Spleen (tissue), 11 donors: ENCODE measurements around the gene POU6F2. TPM values are rescaled to one million over a fixed set of nuclear protein-coding genes. Genes with fewer than 3 reads are reported as not detected.

ENCODE experiments used
- DNase-seq: peaks from one replicate; pipeline ENCODE4 v3.0.0-alpha.2; 2020
- H3K27ac ChIP-seq, 8 donors: fragments of 200-600 bp; sonication (generic) in 7 of 8; 1 replicate in 4 of 8; 2 replicates in 4 of 8; pipeline versions ENCODE4 v1.5.0 to v1.8.0; 2016 to 2021; ENCODE audit warnings: inconsistent platforms in 4 of 8, mild to moderate bottlenecking in 4 of 8, moderate library complexity in 1 of 8
- H3K27me3 ChIP-seq, 7 donors: fragments of 200-600 bp; sonication (generic) in 6 of 7; replicated peaks in 1 of 7; 1 replicate in 4 of 7; 2 replicates in 3 of 7; pipeline versions ENCODE4 v1.5.0 to v1.8.0; 2016 to 2021; ENCODE audit warnings: inconsistent platforms in 3 of 7, mild to moderate bottlenecking in 1 of 7
- H3K36me3 ChIP-seq, 6 donors: fragments of 200-600 bp; sonication (generic) in 5 of 6; 1 replicate in 4 of 6; 2 replicates in 2 of 6; pipeline versions ENCODE4 v1.5.0 to v1.8.0; 2016 to 2021; ENCODE audit warnings: inconsistent platforms in 2 of 6
- H3K4me1 ChIP-seq, 6 donors: fragments of 200-600 bp; sonication (generic) in 5 of 6; 1 replicate in 3 of 6; 2 replicates in 3 of 6; pipeline versions ENCODE4 v1.5.0 to v1.8.0; 2016 to 2021; ENCODE audit warnings: inconsistent platforms in 3 of 6
- H3K4me3 ChIP-seq, 8 donors: fragments of 200-600 bp; sonication (generic) in 7 of 8; 1 replicate in 4 of 8; 2 replicates in 4 of 8; pipeline versions ENCODE4 v1.5.0 to v1.8.0; 2016 to 2021; ENCODE audit warnings: inconsistent platforms in 4 of 8, mild to moderate bottlenecking in 4 of 8, moderate library complexity in 2 of 8
- H3K9me3 ChIP-seq, 8 donors: fragments of 200-600 bp; sonication (generic) in 7 of 8; 1 replicate in 4 of 8; 2 replicates in 4 of 8; pipeline versions ENCODE4 v1.5.0 to v1.8.0; 2016 to 2021; ENCODE audit warnings: inconsistent platforms in 4 of 8
- CTCF ChIP-seq, 11 experiments: fragments of 200-600 bp in 7 of 11; fragments of 450-650 bp in 4 of 11; sonication (generic) in 4 of 11; IDR thresholded peaks in 8 of 11; conservative IDR thresholded peaks in 3 of 11; 1 replicate in 7 of 11; 2 replicates in 4 of 11; pipeline versions ENCODE4 v1.4.0 to v1.8.0; 2016 to 2021; ENCODE audit warnings: antibody characterized with exemption in 11 of 11, inconsistent platforms in 4 of 11, mild to moderate bottlenecking in 1 of 11
- POLR2A ChIP-seq, 3 donors: fragments of 450-650 bp; IDR thresholded peaks; one replicate each; pipeline ENCODE4 v1.5.1; 2017; ENCODE audit warnings: antibody characterized with exemption in 3 of 3, mild to moderate bottlenecking in 1 of 3
- POLR2AphosphoS5 ChIP-seq, 3 donors: sonication (generic); formaldehyde crosslinking; IDR thresholded peaks; one replicate each; pipeline ENCODE4 v1.5.1; 2017; ENCODE audit warnings: antibody characterized with exemption in 3 of 3
- WGBS, 5 donors: extraction: QIAGEN DNeasy Blood & Tissue Kit in 3 of 5; methylation state at CpG; one replicate each; pipeline versions ENCODE4 v1.1.5 to v1.1.7; 2013 to 2018; 5-methylcytosine and 5-hydroxymethylcytosine counted together
- intact Hi-C: fragments of 100-400 bp; cut with DNase I; formaldehyde crosslinking; loops from one replicate; pipeline ENCODE4 v1.15.0; 2023; ENCODE audit warnings: low total_unique reads
- polyA plus RNA-seq, 3 donors: library from polyadenylated mRNA; stranded (reverse); fragments of 200-250 nt; gene quantifications; one replicate each; pipeline ENCODE4 v1.2.1, GENCODE V29; 2013
- total RNA-seq, 7 donors: library from RNA; depleted of rRNA in 3 of 7; stranded (reverse); fragments of >200 nt in 3 of 7; fragmentation: NEBNext Ultra II Directional in 4 of 7; extraction: Animal tissue kit (Norgen Biotek cat#: 25700) in 4 of 7; gene quantifications; one replicate each; pipeline versions ENCODE4 v1.1.0 to v1.2.1, GENCODE V29; 2016 to 2021
- donor health status: healthy with polysubstance abuse.
- donor health status: DM: no; HTN: no; CAD: no; lungs with moderate emphysema.
- donor health status: DM: no; HTN: no; CAD: no.
- donor health status: Bipolar disorder and iron deficiency.
- donor health status: healthy.
- donor health status: DM: no; HTN: no; CAD: no.
- donor health status: DM: yes; HTN: yes; CAD: no.

The POU6F2 gene
- total and polyA plus RNA-seq, 10 donors: 0.04 to 0.54 (median 0.23) TPM; not detected in 7

- no peaks in the 10 kb centered on the region for H3K4me1 ChIP-seq
- intact Hi-C loops: no loop called here
- 75 to 84% (median 83%) methylated on average over 5 of the region's 5 CpGs for WGBS, 5 donors
- H3K4me3 ChIP-seq: no peak overlapping the region
- peaks cover 0 to 5% (median 0%) of the 10 kb centered on the region in 7 donors for H3K27me3 ChIP-seq
- no peaks in the 10 kb centered on the region for H3K36me3 ChIP-seq
- DNase-seq: no peak
- TF ChIP-seq CTCF (IDR thresholded peaks at IDR 0.05 in 8 of 11, conservative IDR thresholded peaks at IDR 0.05 in 3 of 11) (no peak), POLR2AphosphoS5 (IDR thresholded peaks at IDR 0.05) (no peak), POLR2A (IDR thresholded peaks at IDR 0.05) (no peak)
- H3K9me3 ChIP-seq: no peaks in the 10 kb centered on the region
- H3K27ac ChIP-seq: no peak overlapping the region
Measured at GRCh38 chr7:39306016-39306570, 328.4 kb downstream of the POU6F2 start.

- no peak for TF ChIP-seq CTCF (IDR thresholded peaks at IDR 0.05 in 8 of 11, conservative IDR thresholded peaks at IDR 0.05 in 3 of 11)
- TF ChIP-seq POLR2AphosphoS5 (IDR thresholded peaks at IDR 0.05): no peak
- TF ChIP-seq POLR2A (IDR thresholded peaks at IDR 0.05): no peak
- intact Hi-C loops: no loop called here
- DNase-seq: no peak
Measured at GRCh38 chr7:39310699-39311098, 333.0 kb downstream of the POU6F2 start.

GRCh38 chr7:39312254-39312989 is 334.7 kb downstream of the POU6F2 start:
- TF ChIP-seq POLR2AphosphoS5 (IDR thresholded peaks at IDR 0.05) (no peak), POLR2A (IDR thresholded peaks at IDR 0.05) (no peak), CTCF (IDR thresholded peaks at IDR 0.05 in 8 of 11, conservative IDR thresholded peaks at IDR 0.05 in 3 of 11) (no peak)
- H3K27me3 ChIP-seq: peaks cover 0 to 5% (median 0%) of the 10 kb centered on the region in 7 donors
- no peaks in the 10 kb centered on the region for H3K36me3 ChIP-seq
- intact Hi-C loops: no loop called here
- WGBS, 5 donors: 75 to 85% (median 77%) methylated on average over 10 of the region's 10 CpGs
- H3K9me3 ChIP-seq: no peaks in the 10 kb centered on the region
- H3K4me3 ChIP-seq: no peak overlapping the region
- DNase-seq: no peak
- H3K4me1 ChIP-seq: no peaks in the 10 kb centered on the region
- no peak overlapping the region for H3K27ac ChIP-seq

More at GRCh38 chr7:39310699-39311098, 333.0 kb downstream of the POU6F2 start:
- Histone ChIP-seq H3K27ac (no peak overlapping the region), H3K27me3 (peaks cover 0 to 5% (median 0%) of the 10 kb centered on the region in 7 donors), H3K4me3 (no peak overlapping the region), H3K36me3 (no peaks in the 10 kb centered on the region), H3K4me1 (no peaks in the 10 kb centered on the region), H3K9me3 (no peaks in the 10 kb centered on the region)
- WGBS, 5 donors: 57 to 75% (median 62%) methylated on average over 8 of the region's 8 CpGs

GRCh38 chr7:39313376-39313775 is 335.7 kb downstream of the POU6F2 start:
- Histone ChIP-seq H3K27ac (no peak overlapping the region), H3K36me3 (no peaks in the 10 kb centered on the region), H3K4me1 (no peaks in the 10 kb centered on the region), H3K27me3 (peaks cover 0 to 5% (median 0%) of the 10 kb centered on the region in 7 donors), H3K9me3 (no peaks in the 10 kb centered on the region), H3K4me3 (no peak overlapping the region)
- TF ChIP-seq POLR2A (IDR thresholded peaks at IDR 0.05) (no peak), POLR2AphosphoS5 (IDR thresholded peaks at IDR 0.05) (no peak), CTCF (IDR thresholded peaks at IDR 0.05 in 8 of 11, conservative IDR thresholded peaks at IDR 0.05 in 3 of 11) (no peak)
- intact Hi-C loops: no loop called here
- no peak for DNase-seq
- WGBS, 5 donors: 69 to 86% (median 76%) methylated on average over 4 of the region's 4 CpGs
